Measurements from ENCODE around the gene KIAA1217.

- TF ChIP-seq CTCF (IDR thresholded peaks at IDR 0.05) (no peak), POLR2AphosphoS5 (IDR thresholded peaks at IDR 0.05) (no peak), POLR2A (IDR thresholded peaks at IDR 0.05) (no peak)
Observed at GRCh38 chr10:24407928-24408327, 199.0 kb downstream of the KIAA1217 start.

Data from prostate gland (tissue), 2 donors.